Inferior parietal cortex (tissue), 1 donor: ENCODE measurements around the gene KRT12.
"Not testable (repeated sequence)": the region's sequence is repeated elsewhere in the genome, so short reads cannot be mapped to it uniquely, and the experiment has no call there.

Experiments
- DNase-seq: peaks from one replicate; pipeline ENCODE4 v3.0.0-alpha.2; 2016; ENCODE audit errors: extremely low spot score

The KRT12 gene

GRCh38 chr17:40883626-40884334 is 16.8 kb upstream of the KRT12 start:
- DNase-seq, result no peak

- DNase-seq, result no peak
Observed at GRCh38 chr17:40883031-40883430, 16.0 kb upstream of the KRT12 start.

DNA sequence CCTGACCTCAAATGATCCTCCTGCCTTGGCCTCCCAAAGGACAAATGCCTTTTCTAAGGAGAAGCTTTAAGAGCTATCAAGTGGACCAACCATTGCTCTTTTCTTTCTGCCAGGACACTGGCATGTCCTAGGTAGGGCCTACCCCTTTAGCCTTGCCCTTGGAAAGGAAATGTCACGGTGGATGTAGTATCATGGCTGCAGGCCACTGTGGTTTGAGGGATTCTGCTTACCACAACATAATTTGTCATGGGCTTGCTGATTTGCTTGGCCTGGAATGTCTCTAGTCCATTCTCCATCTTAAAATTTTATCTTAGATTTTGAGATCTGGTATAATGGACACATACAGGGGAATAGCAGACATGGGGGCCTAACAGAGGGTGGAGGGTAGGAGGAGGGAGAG is 12.0 kb upstream of the KRT12 start:
- DNase-seq, result no peak

- no peak for DNase-seq
Observed at GRCh38 chr17:40878044-40878443, 11.0 kb upstream of the KRT12 start.

DNA sequence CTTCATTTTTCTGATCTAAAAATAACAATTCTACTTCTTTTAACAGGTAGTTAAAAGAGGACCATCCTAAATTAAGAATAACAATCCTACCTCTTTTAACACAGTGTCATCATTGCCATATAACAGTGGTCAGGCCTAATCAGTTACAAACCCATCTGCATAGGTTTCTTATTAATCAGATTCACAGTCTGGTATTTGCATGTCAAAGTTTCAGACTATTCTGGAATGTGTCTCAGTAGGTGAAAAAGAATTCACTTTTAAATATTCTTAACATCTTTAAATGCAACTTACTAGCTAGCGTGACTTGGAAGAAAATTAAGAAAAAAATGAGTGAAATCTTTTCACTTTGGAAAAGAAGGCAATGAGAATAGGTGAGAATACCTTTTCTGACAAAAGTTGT is 6.8 kb upstream of the KRT12 start:
- DNase-seq, result no peak

- DNase-seq, result no peak
Observed at GRCh38 chr17:40873255-40873654, 6.2 kb upstream of the KRT12 start.

DNA sequence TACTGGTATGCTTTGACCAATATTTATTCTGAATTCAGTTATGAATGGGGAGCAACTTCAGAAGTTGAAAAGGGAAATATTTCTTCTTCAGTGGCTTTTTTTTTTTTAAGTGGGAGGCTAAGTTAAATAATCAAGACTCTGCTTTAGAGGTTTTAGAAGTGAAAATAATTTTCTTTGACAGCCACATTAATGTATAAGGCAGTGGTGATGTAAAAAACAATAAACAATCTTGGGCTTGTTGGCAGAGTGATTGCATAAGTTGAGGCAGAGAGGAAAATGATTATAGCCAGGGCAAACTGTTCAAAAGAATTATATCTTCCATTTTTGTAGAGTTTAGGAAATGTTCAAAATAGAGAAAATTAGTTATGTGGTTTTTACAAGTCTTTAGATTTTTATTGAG is 5.4 kb upstream of the KRT12 start:
- DNase-seq, result no peak

GRCh38 chr17:40871316-40871715 is 4.3 kb upstream of the KRT12 start:
- no peak for DNase-seq

DNA sequence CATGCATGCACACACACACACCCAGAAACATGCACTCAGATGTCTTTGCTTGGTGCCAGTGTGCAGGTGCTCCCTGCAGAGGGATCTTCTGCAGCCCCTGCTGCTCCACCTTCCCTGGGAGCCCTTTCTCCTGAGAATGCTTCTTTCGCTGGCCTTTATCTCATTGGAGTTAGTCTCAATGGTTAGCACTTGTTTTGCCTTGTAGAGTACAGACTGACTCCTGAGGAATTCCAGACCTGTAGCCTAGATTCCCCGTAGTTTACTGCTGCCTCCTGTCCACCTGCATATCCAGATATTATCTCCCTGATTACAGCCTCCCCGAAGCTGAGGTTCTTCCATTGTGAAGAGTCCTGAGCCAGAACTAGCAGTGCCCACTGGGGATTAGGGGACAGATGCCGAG is 3.1 kb upstream of the KRT12 start:
- no peak for DNase-seq

- peak; percentile 20 for DNase-seq
Observed at GRCh38 chr17:40864661-40865390, 2.2 kb downstream of the KRT12 start.

DNA sequence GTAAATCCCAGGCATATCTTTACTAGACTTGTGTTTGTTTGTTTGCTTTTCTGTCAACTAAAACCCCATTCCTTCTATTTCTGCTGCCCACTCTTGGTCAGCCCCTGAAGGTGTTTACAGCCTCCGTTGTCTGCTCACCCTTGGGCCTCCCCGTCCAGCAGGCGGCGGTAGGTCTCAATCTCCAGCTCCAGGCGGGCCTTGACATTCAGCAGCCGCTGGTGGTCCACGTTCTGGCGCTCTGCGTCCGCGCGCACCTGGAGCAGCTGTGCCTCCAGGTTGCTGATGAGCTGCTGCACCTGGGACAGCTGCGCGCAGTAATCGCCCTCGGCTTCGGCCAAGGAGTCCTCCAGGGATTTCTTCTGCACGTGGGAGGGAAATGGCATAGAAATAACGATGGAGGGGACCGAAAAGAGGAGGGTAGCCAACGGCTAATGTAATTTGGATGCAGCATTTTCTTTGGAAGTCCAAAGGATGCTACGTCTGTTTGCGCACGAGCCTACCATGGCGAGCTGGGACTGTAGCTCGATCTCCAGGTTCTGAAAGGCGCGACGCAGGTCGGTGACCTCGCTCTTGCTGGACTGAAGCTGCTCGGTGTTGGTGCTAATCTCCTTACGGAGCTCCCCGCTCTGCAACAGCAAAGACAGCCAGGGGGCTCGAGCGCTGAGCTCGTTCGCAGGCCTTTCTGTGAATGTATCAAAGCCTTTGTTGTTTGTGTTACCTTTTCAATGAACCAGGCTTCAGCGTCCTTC is 3.9 kb downstream of the KRT12 start:
- DNase-seq, result no peak

GRCh38 chr17:40859536-40859935 is 7.5 kb downstream of the KRT12 start:
- no peak for DNase-seq

DNA sequence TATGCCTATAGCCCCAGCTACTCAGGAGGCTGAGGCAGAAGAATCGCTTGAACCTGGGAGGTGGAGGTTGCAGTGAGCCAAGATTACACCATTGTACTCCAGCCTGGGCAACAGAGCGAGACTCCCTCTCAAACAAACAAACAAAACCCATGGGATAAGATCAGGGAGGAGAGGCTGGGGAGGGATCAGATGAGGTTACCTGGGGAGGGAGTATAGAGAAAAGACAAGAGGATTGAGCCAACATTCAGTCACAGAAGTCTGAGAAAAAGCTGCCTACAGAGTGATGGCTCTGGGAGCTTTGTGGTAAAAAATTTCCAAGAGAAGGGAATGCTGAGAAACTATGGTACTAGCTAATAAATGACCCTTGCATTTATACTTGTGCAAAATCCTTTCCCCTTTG is 8.4 kb downstream of the KRT12 start:
- not testable (repeated sequence) for DNase-seq

DNA sequence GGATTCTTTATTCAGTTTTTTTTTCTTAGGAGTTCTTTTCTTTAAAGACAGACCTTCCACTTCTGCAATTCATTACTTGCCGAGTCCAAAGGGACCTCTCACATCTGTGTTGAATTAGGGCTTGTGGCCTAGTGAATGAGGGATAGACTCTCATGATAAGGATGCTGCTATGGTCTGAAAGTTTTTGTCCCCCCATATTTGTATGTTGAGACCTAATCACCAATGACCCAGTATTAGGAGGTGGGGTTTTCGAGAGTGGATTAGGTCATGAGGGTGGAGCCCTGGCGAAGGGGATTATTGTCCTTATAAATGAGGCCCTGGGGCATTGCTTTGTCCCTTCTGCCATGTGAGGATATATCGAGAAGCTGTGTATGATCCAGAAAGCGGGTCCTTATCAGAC is 9.5 kb downstream of the KRT12 start:
- no peak for DNase-seq

DNA sequence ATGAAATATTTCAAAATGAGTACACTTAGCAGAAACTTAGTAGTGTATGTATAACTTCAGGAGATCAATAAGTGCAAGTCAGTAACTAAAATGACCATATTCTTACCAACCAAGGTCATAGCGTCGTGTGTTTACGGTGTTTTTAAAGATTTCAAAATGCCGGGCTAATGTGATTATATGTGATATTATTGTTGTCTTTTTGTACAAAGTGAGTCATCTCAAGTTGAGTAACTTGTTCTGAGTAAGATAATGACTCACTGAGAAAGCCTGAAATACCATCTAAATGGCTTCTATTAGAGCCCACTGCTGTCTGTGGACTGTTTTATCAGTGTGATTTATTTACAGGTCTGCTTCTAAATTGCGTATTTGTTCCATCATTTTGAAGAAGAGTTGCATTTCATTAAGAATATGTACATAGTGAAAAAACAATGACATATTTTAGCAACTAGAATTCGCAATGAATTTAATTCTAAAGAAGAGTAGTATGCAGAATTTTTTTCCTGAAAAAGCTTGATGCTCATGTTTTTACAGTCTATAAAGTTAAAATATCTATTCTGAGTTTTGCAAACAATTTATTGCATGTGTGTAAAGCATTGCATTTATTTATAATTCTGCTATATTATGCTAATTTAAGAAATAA is 12.7 kb downstream of the KRT12 start:
- DNase-seq, result peak; percentile 14

DNA sequence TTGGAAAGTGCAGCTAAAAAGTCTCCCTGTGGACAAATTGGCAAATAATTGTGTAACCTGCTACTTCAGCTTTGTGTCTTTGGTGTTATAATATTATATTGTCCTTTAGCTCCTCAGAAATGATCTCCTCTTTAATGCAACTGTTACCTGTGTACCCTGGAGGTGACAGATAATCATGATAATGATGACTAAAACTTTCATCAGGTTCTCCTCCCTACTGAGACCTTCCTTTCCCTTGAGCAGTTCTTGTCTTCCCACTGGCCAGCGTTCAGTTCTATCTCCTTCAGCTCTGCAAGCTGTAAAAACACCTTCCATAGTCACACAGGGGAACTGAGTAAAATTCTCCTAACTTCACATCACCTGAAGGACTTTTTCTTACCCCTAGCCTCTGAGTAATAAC is 14.7 kb downstream of the KRT12 start:
- no peak for DNase-seq

GRCh38 chr17:40850293-40850972 is 16.6 kb downstream of the KRT12 start:
- no peak for DNase-seq

DNA sequence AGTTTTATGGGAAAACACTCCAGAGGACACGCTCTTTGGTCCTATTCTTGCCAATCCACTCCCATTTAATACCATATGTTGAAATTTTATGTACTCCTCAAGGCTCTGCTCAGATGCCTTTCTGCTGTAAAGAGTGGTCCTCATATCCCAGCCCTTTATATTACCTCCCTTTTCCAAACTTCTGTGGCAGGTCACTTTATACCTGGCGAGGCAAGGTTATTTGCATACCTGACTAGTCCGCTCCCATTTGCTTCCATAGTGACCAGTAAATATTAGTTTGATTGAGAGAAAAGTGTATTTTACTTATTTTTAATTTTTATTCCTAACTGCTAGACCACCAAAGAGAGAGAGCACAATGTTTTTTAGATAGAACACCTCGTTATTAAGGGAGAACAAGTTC is 17.3 kb downstream of the KRT12 start:
- no peak for DNase-seq

DNA sequence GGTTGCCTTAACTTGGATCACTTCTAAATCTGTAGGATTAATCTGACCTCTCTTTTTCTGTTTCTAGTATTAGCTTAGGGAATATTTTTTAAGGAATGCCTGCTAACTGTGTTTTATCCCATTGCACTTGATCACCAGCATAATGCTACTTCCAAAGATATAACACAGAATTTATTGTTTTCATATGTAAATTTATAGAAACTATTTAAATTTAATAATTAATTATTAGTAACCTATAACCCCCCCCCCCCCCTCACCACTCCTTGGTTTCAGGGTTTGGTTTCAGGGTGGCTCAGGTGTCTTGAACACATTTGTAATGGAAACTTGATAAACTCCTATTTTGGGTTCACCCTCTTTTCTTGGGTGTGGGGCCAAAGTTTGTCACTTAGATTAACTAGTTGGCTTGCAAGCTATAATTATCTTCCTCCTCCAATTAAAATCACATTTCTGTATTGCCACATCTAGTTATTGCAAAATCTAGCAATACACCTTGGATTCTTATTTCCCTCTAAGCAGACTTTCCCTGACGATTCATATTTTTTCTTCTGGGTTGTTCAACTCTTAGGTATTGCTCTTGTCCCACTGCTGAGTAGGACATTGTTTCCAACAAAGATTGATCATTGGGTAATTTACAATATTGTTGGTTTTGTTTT is 18.3 kb downstream of the KRT12 start:
- DNase-seq, result no peak

DNA sequence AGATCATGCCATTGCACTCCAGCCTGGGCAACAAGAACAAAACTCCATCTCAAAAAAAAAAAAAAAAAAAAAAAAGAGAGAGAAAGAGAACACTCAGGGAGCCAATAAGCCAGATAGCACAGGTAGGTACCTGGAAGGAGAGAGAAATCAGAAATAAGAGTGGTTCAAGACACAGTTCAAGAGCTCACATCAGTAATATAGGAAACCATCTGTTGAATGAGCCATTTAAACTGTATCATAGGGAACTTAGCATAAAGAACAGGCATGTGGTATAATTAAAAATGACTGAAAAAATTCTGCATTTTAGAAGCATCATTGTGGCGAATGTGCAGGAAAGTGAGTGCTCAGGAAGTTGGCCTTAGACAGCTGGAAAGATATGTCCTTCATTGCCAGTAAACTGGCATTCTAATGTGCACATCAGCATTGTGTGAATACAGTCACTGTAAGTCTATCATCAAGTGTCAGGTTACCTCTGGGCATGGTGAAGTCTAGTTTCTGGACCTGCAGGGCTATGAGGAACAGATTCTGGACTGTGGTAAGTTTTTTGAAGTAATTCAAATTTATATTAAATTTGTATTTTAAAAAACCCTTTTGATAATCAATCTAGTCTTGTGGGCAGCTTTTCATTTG is 20.4 kb downstream of the KRT12 start:
- DNase-seq, result no peak

DNA sequence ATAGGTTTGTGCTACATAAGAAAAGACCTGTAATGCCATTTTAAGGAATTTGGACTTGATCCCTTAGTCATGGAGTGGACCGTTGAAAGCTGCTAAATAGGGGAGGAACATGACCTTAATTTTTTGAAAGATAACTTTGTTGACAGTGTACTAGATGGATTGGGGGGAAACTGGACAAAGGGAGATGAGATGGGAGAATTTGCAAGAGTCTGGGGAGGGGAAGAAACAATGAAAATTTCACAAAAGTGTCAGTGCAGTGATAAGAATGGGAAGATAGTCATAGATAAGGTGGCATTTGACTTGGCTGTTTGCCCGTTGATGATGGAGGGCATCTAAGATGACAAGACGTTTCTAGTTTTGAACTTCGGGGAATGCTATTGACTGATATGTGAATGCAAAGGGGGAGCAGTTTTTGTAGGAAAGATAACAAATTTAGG is 22.3 kb downstream of the KRT12 start:
- DNase-seq, result no peak
